ENCODE measurements around the gene STAB1.

The STAB1 gene

DNA sequence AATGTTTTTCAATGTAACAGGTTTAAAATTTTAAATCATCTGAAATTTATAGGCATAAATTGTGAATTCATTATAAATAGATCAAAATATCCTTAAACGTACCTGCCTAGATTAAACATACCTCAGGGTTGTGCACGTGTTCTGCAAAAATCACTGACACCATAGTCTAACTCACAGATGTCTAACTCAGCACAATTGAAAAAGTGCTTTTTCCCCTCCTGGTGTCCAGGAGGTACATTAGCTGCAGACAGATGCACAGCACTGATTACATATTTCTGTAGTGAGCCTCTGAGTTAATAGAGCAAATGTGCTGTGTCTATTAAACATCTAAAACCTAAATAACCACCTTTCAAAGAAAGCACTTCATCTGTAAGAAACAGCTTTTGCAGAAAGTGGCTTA, 52.0 kb downstream of the STAB1 start:
- Histone ChIP-seq H3K9me3 (no peaks in the 10 kb centered on the region), H3K27ac (no peak overlapping the region), H3K36me3 (peaks cover 44 to 69% (median 58%) of the 10 kb centered on the region in 3 donors), H3K4me3 (no peak overlapping the region), H3K27me3 (no peaks in the 10 kb centered on the region), H3K4me1 (no peaks in the 10 kb centered on the region)
- TF ChIP-seq CTCF (IDR thresholded peaks at IDR 0.05): no peak
- no peak for DNase-seq
- intact Hi-C loops (cut with DNase I; ENCODE audit: low total_unique reads): no loop called here

- Histone ChIP-seq H3K9me3 (no peaks in the 10 kb centered on the region), H3K4me3 (no peak overlapping the region), H3K27ac (no peak overlapping the region), H3K27me3 (no peaks in the 10 kb centered on the region), H3K36me3 (peaks cover 62 to 87% (median 70%) of the 10 kb centered on the region in 3 donors), H3K4me1 (no peaks in the 10 kb centered on the region)
- no peak for TF ChIP-seq CTCF (IDR thresholded peaks at IDR 0.05)
- no peak for DNase-seq
- intact Hi-C loops (cut with DNase I; ENCODE audit: low total_unique reads): no loop called here
These were observed 56.0 kb downstream of the STAB1 start for GRCh38 chr3:52551118-52551517.

- intact Hi-C loops (cut with DNase I; ENCODE audit: low total_unique reads): no loop called here
- no peak overlapping the region for H3K4me3 ChIP-seq
- no peaks in the 10 kb centered on the region for H3K4me1 ChIP-seq
- no peaks in the 10 kb centered on the region for H3K9me3 ChIP-seq
- H3K27me3 ChIP-seq: no peaks in the 10 kb centered on the region
- peaks cover 59 to 87% (median 64%) of the 10 kb centered on the region in 3 donors for H3K36me3 ChIP-seq
- DNase-seq: no peak
- H3K27ac ChIP-seq: no peak overlapping the region
- TF ChIP-seq CTCF (IDR thresholded peaks at IDR 0.05): no peak
These were observed 57.0 kb downstream of the STAB1 start for GRCh38 chr3:52552089-52552488.

DNA sequence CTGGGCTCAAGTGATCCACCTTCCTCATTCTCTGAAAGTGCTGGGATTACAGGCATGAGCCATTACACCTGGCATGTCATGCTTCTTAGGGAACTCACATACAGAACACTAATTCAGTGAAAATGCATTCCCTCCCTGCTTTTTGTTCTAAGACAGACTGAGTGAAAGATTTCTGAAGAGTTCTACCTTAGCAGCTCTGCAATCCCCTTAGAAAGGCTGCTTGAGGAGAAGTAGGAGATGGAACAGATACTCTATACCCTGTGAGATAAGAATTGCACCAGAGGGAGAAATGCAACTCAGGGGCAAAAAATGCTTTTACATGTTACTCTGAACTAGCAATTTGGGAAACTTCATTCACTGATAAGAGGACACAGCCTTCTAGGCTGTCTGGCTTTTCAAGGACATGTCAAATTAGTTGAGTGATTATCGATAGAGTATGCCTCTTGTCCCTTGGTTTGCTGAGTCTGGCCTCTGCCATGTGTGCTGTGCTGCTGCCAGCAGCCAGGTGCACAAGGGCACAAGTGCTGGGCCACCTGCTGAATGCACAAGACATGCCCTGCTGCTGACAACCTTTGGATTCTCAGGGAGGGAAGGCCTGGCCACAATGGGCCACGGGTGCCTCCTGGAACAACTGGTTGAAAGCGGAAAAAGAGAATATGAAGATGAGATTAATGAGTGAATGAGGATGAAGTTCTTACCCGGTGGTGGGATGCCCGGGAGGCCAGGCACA, 59.1 kb downstream of the STAB1 start:
- no peak for DNase-seq
- intact Hi-C loops (cut with DNase I; ENCODE audit: low total_unique reads): no loop called here

GRCh38 chr3:52555056-52555455, 59.9 kb downstream of the STAB1 start:
- DNase-seq: no peak
- intact Hi-C loops (cut with DNase I; ENCODE audit: low total_unique reads): no loop called here

More for the DNA sequence above, 59.1 kb downstream of the STAB1 start:
- Histone ChIP-seq H3K4me1 (no peaks in the 10 kb centered on the region), H3K36me3 (peaks cover 53 to 87% (median 63%) of the 10 kb centered on the region in 3 donors), H3K27me3 (no peaks in the 10 kb centered on the region), H3K27ac (no peak overlapping the region), H3K9me3 (no peaks in the 10 kb centered on the region), H3K4me3 (no peak overlapping the region)
- no peak for TF ChIP-seq CTCF (IDR thresholded peaks at IDR 0.05)

More at GRCh38 chr3:52555056-52555455, 59.9 kb downstream of the STAB1 start:
- no peaks in the 10 kb centered on the region for H3K4me1 ChIP-seq
- H3K36me3 ChIP-seq: peaks cover 51 to 87% (median 58%) of the 10 kb centered on the region in 3 donors
- TF ChIP-seq CTCF (IDR thresholded peaks at IDR 0.05): no peak
- no peak overlapping the region for H3K4me3 ChIP-seq
- H3K9me3 ChIP-seq: no peaks in the 10 kb centered on the region
- no peaks in the 10 kb centered on the region for H3K27me3 ChIP-seq
- no peak overlapping the region for H3K27ac ChIP-seq

All from tibial artery (tissue), 4 donors.